GM06990 (cell line): ENCODE results near the gene PAEP.

Experiments
- DNase-seq: peaks from one replicate; pipeline ENCODE4 v3.0.0-alpha.2; 2011; ENCODE audit not compliant: insufficient read length; ENCODE audit errors: extremely low read depth
- H3K27me3 ChIP-seq: replicated peaks from 2 replicates; pipeline ENCODE4 v1.6.0; 2011; ENCODE audit warnings: low read length; ENCODE audit not compliant: control insufficient read depth, insufficient read depth
- H3K36me3 ChIP-seq: 2 replicates; pipeline ENCODE4 v1.5.1; 2011; ENCODE audit warnings: low read length; ENCODE audit not compliant: control insufficient read depth, insufficient read depth
- H3K4me3 ChIP-seq: replicated peaks from 2 replicates; pipeline ENCODE4 v1.5.1; 2011; ENCODE audit warnings: low read depth, mild to moderate bottlenecking, control low read depth, low read length
- CTCF ChIP-seq: IDR thresholded peaks from 2 replicates; pipeline ENCODE4 v1.5.1; 2011; ENCODE audit warnings: low read length, control low read depth, mild to moderate bottlenecking, inconsistent platforms; ENCODE audit not compliant: insufficient read depth, poor library complexity, severe bottlenecking

The PAEP gene

GRCh38 chr9:135572233-135572632 is 10.7 kb downstream of the PAEP start:
- no peak for DNase-seq
- TF ChIP-seq CTCF = no peak
- Histone ChIP-seq H3K36me3 (no peaks in the 10 kb centered on the region), H3K4me3 (no peak overlapping the region), H3K27me3 (no peaks in the 10 kb centered on the region)

GRCh38 chr9:135573124-135573523 is 11.6 kb downstream of the PAEP start:
- TF ChIP-seq CTCF = no peak
- no peaks in the 10 kb centered on the region for H3K36me3 ChIP-seq
- no peaks in the 10 kb centered on the region for H3K27me3 ChIP-seq
- no peak overlapping the region for H3K4me3 ChIP-seq
- no peak for DNase-seq

GRCh38 chr9:135574331-135574730 is 12.8 kb downstream of the PAEP start:
- Histone ChIP-seq H3K27me3 (no peaks in the 10 kb centered on the region), H3K36me3 (no peaks in the 10 kb centered on the region)
- no peak for DNase-seq

GRCh38 chr9:135574943-135575342 is 13.4 kb downstream of the PAEP start:
- H3K4me3 ChIP-seq = no peak overlapping the region
- no peak for TF ChIP-seq CTCF
- H3K27me3 ChIP-seq = no peaks in the 10 kb centered on the region
- H3K36me3 ChIP-seq = no peaks in the 10 kb centered on the region
- DNase-seq = no peak

More at GRCh38 chr9:135574331-135574730, 12.8 kb downstream of the PAEP start:
- no peak overlapping the region for H3K4me3 ChIP-seq
- no peak for TF ChIP-seq CTCF

GRCh38 chr9:135575995-135576631 is 14.6 kb downstream of the PAEP start:
- DNase-seq = no peak
- Histone ChIP-seq H3K27me3 (no peaks in the 10 kb centered on the region), H3K4me3 (no peak overlapping the region), H3K36me3 (no peaks in the 10 kb centered on the region)
- no peak for TF ChIP-seq CTCF

GRCh38 chr9:135577256-135577655 is 15.7 kb downstream of the PAEP start:
- TF ChIP-seq CTCF = no peak
- no peak for DNase-seq
- H3K27me3 ChIP-seq = no peaks in the 10 kb centered on the region
- no peak overlapping the region for H3K4me3 ChIP-seq
- no peaks in the 10 kb centered on the region for H3K36me3 ChIP-seq
